Esophagus squamous epithelium (tissue), 4 donors: ENCODE data around the gene TOP2A.

Experiments used
- CTCF ChIP-seq, 6 experiments: fragments of 450-650 bp in 4 of 6; fragments of 200-600 bp in 2 of 6; sonication (generic) in 2 of 6; IDR thresholded peaks; one replicate each; pipeline ENCODE4 v1.5.1; 2016 to 2019; ENCODE audit warnings: antibody characterized with exemption in 6 of 6, mild to moderate bottlenecking in 4 of 6, moderate library complexity in 4 of 6
- POLR2A ChIP-seq, 4 donors: fragments of 450-650 bp; IDR thresholded peaks; one replicate each; pipeline ENCODE4 v1.6.1; 2017; ENCODE audit warnings: antibody characterized with exemption in 4 of 4, mild to moderate bottlenecking in 4 of 4, moderate library complexity in 3 of 4

DNA sequence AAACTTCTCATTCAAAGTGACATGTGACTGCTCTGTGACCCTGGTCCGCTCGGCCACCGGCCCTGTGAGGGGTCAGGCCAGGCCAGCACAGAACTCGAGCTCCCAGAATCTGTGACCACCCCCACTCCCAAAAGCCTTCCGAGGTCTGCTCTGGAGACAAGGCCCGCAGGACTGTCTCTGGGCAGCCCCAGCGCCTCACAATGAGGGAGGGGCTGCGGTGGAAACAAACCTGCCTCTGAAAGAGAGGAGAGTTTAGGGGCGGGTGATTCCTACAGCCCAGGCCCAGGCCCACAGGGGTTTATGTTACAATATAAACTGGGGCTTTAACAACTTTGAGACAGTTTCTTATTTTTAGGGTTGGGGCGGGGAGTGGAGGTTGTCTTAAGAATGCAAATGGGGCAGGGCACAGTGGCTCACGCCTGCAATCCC lies 45.4 kb upstream of the TOP2A start:
- TF ChIP-seq CTCF (IDR thresholded peaks at IDR 0.05) (no peak), POLR2A (IDR thresholded peaks at IDR 0.05) (no peak)
